ENCODE results near the gene KCNJ3.

GRCh38 chr2:154704991-154705390, 6.5 kb downstream of the KCNJ3 start:
- TF ChIP-seq CTCF (IDR thresholded peaks at IDR 0.05) (no peak), POLR2A (IDR thresholded peaks at IDR 0.05) (no peak)
